GM18858 (cell line): ENCODE results near the gene PDSS2.
"Not testable (repeated sequence)": the region's sequence is repeated elsewhere in the genome, so short reads cannot be mapped to it uniquely, and the experiment has no call there.

Experiments used
- ATAC-seq: cut with Tn5 transposase; IDR thresholded peaks from one replicate; pipeline ENCODE4 v1.9.1; 2021; ENCODE audit not compliant: unreplicated experiment

The PDSS2 gene

DNA sequence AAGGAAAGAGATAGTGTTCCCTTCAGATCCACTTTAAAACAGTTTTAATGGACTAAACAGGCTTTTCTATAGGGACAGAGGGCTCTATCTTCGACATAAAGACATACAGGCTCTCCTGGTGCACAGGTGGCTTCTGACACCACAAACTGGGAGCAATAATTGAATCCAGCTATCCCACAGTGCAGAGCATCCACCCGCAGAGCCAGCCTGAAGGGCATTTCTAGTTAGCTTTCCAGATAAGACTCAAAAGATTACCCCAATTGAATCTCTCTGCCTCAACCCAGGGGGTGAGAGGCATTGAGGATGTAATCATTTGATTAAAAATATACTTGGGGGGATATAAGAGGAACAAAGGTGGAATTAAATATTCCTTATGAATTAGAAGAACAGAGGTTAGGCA is 279.3 kb downstream of the PDSS2 start:
- ATAC-seq = no peak

DNA sequence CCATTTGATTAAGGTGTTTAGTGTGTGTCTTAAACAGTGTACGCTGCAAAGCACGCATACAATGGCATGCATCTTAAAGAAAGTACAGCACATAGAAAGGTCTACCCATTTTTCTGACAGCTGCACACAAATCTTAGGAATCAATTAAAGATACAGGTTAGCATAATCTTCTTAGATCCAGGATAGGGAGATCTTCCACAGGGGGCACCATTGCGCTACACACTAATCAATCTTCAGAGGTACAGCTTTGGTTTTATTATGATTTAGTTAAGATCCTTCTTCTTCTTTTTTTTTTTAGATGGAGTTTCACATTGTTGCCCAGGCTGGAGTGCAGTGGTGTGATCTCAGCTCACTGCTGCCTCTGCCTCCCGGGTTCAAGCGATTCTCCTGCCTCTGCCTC is 280.4 kb downstream of the PDSS2 start:
- no peak for ATAC-seq

DNA sequence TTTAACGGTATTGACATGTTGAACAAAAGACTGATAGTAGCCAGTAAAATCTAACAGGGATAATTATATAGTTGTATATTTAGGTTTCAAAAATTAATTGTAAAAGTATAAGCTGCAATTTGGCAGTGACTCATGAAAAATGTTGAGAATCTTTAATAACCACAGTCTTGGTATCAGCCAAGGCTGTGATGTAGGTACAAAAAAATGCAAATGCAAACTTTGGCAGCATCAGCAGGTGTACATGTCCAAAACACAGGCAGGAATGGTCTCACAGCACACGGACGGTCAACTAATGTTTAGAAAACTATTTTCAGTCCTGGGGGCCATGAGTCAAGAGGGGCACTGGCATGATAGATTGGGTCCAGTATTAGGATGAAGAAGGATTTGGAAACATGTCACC is 285.6 kb downstream of the PDSS2 start:
- ATAC-seq = no peak

DNA sequence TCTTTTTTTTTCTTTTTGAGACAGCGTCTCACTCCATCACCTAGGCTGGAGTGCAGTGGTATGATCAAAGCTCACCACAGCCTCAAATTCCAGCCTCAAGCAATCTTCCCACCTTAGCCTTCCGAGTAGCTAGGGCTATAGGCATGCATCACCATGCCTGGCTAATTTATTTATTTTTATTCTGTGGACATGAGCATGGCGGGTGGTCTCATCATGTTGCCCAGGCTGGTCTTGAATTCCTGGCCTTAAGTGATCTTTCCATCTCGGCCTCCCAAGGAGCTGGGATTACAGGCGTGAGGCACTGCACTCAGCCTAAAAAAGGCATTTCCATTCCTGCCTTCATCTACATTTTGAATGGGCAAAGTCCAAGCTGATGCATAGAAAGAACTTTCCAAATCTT is 287.9 kb downstream of the PDSS2 start:
- no peak for ATAC-seq

GRCh38 chr6:107164299-107164698 is 295.1 kb downstream of the PDSS2 start:
- ATAC-seq = not testable (repeated sequence)

DNA sequence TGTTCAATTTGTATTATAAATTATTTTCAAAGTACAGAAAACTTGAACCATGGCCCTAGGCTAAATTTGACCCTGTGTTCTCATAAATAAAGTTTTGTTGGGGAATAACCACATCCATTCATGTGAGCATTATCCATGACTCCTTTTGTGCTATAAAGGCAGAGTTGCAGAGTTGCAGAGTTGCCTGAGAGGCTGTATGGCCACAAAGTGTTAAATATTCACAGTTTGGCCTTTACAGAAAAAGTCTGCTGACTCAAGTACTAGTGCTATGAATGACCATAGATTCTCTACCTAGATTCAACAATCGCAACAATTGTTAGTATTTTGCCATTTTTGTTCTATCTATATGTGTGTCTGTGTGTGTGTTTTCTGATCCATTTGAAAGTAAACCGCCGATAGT is 297.8 kb downstream of the PDSS2 start:
- ATAC-seq = no peak

DNA sequence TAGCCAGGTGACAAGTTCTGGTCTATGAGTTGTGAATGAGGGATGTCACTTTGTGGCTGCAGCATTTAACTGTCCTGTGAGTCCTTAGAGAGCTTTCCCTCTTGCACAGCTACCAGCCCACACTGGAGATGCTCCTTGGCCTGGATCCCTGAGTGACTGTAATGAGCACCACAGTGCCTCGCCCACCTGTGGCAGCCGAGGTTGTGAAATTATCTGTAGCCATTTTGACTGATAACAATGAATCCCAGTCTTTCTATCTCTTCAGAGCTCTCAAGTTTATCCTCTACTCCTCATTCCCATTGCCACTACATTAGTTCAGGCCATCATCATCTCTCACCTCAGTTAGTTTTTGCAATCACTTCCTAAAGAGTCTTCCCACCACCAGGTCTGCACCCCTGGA is 302.7 kb downstream of the PDSS2 start:
- no peak for ATAC-seq

- no peak for ATAC-seq
Measured at GRCh38 chr6:107154801-107155160, 304.6 kb downstream of the PDSS2 start.

GRCh38 chr6:107154131-107154800 is 305.1 kb downstream of the PDSS2 start:
- ATAC-seq = no peak

DNA sequence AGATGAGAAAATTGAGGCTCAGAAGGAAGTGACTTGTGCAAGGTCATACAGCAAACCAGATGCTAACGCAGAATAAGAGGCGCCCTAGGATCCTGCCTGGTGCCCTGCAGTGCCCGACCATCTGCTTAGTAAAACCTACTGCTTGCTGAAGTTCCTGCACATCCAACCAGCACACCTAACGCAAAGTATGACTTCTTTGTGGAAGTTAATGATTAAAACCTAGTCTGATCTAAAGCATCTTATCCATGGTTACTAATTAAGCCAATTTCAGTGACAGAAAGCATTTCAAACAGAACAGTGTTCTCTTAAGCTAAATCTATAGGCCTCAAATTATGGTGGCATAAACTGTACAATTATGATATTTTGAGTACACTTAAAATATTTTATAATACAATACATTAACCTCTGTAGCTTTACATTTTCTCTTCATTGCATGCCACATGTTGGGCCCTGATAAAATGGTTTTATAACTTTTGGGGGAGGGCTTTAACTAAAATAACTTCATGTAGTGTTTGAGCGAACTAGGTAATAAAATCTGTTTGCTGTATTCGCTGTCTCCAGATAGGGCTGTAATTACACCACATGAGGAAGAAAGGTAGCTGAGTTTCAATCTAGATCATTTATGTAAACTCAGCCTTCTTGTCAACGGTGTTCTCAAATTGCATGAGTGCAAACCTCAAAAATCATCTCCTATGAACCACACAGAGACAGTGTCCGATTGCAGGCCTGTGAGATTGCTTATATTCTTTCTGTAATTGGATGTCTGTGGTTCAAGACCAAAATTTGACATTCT is 306.5 kb downstream of the PDSS2 start:
- no peak for ATAC-seq

GRCh38 chr6:107144666-107145065 is 314.7 kb downstream of the PDSS2 start:
- no peak for ATAC-seq

DNA sequence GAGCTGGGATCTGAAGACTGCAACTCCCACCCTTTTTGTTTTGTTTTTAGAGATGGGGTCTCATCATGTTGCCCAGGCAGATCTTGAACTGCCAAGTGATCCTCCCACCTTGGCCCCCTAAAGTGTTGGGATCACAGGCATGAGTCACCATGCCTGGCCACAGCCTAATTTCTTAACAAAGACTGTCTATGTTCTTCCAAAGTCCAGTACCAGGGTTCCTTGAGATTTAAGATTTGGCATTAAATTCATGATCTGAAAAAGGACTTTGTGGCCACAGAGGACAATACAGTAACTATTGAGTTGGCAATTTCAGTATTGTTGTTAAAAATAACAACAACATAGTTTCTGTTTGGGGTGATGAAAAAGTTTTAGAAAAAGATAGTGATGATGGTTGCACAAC is 315.4 kb downstream of the PDSS2 start:
- no peak for ATAC-seq

DNA sequence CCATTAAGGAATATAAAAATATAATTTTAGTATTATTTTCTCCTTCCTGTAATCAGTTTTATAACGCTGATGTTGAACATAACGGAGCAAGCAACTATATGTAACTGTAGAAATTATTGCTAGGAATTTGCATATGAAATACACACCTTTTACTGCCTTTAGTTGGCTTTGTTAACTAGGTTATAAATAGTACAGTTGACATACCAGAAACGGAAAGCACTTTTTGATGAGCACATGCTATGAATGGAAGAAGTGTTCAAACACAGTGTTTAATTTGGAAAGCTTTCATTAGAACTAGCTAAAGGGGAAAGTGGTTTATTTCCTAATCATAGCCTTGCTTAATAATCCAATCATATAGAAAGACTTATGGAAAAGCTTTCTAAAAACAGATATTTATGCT is 318.8 kb downstream of the PDSS2 start:
- ATAC-seq = no peak

DNA sequence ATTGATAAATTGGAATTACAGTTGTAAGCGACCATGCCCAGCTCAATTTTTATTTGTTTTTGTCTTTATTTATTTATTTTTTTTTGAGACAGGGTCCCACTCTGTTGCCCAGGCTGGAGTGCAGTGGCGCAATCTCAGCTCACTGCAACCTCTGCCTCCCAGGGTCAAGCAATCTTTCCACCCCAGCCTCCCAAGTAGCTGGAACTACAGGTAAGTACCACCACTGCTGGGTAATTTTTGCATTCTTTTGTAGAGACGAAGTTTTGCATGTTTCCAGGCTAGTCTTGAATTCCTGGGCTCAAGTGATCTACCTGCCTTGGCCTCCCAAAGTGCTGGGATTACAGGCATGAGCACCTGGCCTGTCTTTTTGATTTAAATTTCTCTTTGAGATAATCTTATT is 323.0 kb downstream of the PDSS2 start:
- ATAC-seq = not testable (repeated sequence)

GRCh38 chr6:107135048-107135680 is 324.2 kb downstream of the PDSS2 start:
- not testable (repeated sequence) for ATAC-seq

- ATAC-seq = no peak
Measured at GRCh38 chr6:107132330-107132954, 326.9 kb downstream of the PDSS2 start.

DNA sequence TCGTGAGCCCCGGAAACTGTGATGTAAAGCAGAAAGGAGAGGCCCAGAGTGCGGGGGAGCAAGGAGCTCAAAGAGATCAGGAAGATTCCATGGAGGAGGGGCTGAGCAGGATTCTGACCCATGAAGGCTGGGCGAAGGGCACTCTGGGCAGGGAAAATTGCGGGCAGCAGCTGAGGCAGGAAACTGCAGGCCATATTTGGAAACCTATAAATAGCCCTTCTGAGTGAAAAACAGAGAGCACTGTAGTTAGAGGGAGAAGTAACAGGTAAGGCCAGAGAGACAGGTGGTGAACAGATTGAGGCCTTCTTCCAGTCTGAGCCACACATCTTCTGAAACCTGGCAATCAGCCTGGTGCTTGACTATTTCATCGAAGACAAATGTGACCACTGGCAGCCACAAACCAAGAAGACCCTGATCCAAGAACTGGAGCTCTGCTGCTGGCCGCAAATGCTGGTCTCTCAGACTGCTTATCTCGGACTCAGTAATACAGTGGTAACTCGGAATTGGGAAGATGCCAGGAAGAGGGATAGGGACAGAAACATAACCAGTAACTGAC is 329.9 kb downstream of the PDSS2 start:
- ATAC-seq = no peak

DNA sequence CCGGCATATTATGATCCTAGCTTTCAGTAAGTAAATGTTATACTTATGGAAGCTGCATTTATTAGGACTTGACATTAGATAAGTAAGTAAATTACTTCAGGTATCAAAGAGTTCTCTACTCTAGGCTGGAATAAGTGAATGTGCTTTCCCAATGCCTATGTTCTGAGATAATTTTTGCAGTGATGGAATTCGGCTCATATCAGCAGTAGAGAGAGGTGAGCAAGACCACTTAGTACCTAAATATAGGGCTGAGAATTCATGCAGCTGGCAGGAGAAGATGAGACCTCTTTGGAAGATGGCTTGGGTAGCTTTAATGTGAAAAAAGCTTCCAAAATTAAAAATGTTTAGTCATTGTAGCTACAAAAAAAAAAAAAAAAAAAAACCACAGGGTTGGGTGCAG is 330.8 kb downstream of the PDSS2 start:
- no peak for ATAC-seq

- no peak for ATAC-seq
Measured at GRCh38 chr6:107128175-107128574, 331.2 kb downstream of the PDSS2 start.

GRCh38 chr6:107125771-107126170 is 333.6 kb downstream of the PDSS2 start:
- no peak for ATAC-seq

DNA sequence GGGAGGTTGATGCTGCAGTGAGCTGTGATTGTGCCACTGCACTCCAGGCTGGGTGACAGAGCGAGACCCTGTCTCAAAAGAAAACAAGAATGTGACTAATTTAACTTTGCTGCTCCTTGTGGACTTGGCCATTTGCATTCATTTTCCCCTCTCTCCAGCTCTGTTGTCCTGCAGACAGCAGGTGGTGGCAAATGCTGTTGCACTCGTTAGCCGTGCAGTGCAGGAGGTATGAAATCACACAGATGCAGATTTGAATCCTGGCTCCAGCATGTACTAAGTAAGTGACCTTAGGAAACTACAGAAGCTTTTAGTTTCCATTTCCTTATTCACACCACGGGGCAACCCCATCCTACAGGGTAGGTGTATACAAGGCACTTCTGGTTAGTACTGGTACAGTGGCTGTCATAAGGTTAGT is 334.4 kb downstream of the PDSS2 start:
- peak; percentile 89 for ATAC-seq
